ENCODE data around the gene F2RL3.

- TF ChIP-seq, protein P1, sequence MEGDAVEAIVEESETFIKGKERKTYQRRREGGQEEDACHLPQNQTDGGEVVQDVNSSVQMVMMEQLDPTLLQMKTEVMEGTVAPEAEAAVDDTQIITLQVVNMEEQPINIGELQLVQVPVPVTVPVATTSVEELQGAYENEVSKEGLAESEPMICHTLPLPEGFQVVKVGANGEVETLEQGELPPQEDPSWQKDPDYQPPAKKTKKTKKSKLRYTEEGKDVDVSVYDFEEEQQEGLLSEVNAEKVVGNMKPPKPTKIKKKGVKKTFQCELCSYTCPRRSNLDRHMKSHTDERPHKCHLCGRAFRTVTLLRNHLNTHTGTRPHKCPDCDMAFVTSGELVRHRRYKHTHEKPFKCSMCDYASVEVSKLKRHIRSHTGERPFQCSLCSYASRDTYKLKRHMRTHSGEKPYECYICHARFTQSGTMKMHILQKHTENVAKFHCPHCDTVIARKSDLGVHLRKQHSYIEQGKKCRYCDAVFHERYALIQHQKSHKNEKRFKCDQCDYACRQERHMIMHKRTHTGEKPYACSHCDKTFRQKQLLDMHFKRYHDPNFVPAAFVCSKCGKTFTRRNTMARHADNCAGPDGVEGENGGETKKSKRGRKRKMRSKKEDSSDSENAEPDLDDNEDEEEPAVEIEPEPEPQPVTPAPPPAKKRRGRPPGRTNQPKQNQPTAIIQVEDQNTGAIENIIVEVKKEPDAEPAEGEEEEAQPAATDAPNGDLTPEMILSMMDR (IDR thresholded peaks at IDR 0.05): no peak
- no peak for TF ChIP-seq POLR2A (IDR thresholded peaks at IDR 0.05)
These were observed 37.6 kb upstream of the F2RL3 start for GRCh38 chr19:16851031-16851712.
